Measurements from ENCODE around the gene MAP3K21. TPM values are rescaled to one million over a fixed set of nuclear protein-coding genes. Genes with fewer than 3 reads are reported as not detected.

Gene MAP3K21
- total RNA-seq, 6 experiments from 2014 or later, result 0.06 to 0.09 (median 0.09) TPM; not detected in 3

DNA sequence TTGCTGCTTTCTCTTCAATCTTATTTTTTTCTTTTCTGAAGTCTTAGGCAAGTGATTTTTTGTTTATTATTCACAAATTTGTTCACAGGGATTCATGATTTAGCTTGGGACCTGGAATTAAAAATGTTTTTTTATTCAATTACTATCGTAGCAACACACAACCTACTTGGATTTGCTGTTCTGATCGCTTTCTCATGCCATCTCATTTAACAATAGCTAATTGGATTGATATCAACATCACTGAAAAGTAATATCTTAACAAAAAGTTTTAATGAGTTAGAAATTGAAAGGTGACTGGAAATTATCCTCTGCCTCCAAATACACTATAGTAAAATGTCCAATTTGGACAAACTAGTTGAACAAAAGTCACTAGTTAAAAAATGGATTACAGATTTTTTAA, 32.4 kb downstream of the MAP3K21 start:
- DNase-seq, result no peak
- H3K4me1 Mint-ChIP-seq (ENCODE audit: low read depth), result no peaks in the 10 kb centered on the region
- H3K9me3 Mint-ChIP-seq, result no peaks in the 10 kb centered on the region
- H3K36me3 Mint-ChIP-seq (ENCODE audit: low read depth), result no peaks in the 10 kb centered on the region
- H3K27ac Mint-ChIP-seq, result no peak overlapping the region
- TF ChIP-seq, protein P1, sequence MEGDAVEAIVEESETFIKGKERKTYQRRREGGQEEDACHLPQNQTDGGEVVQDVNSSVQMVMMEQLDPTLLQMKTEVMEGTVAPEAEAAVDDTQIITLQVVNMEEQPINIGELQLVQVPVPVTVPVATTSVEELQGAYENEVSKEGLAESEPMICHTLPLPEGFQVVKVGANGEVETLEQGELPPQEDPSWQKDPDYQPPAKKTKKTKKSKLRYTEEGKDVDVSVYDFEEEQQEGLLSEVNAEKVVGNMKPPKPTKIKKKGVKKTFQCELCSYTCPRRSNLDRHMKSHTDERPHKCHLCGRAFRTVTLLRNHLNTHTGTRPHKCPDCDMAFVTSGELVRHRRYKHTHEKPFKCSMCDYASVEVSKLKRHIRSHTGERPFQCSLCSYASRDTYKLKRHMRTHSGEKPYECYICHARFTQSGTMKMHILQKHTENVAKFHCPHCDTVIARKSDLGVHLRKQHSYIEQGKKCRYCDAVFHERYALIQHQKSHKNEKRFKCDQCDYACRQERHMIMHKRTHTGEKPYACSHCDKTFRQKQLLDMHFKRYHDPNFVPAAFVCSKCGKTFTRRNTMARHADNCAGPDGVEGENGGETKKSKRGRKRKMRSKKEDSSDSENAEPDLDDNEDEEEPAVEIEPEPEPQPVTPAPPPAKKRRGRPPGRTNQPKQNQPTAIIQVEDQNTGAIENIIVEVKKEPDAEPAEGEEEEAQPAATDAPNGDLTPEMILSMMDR (IDR thresholded peaks at IDR 0.05), result no peak
- no peak overlapping the region for H3K4me3 Mint-ChIP-seq
- H3K27me3 Mint-ChIP-seq (ENCODE audit: insufficient read depth), result peaks cover 8% of the 10 kb centered on the region; the same call in 1 of the 2 replicates

DNA sequence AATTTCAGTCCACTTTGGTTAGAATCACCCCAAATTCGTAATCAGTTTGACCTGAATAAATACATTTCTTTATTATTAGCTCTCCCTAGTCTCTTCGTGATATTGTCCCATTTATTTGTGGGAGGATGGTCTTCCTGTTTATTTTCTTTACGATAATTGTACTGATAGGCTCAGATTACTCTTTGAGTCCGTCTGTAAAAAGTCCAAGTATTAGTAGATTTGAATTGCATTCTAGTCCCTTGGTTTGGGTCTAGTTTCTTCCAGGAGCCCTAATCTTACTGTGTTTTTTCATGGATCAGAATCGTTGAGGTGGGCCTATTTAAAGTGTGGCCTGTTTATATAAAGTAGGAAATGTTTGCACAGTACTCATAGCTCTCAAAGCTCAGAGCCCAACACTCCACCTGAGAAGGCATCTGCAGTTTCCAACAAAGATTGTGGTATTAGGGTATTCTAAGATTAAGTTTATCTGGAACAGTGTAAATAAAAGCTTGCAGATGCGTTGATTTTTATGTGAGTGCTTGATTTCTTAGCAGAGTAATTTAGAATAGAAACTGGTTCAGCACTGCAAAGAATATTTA, 33.1 kb downstream of the MAP3K21 start:
- no peaks in the 10 kb centered on the region for H3K36me3 Mint-ChIP-seq (ENCODE audit: low read depth)
- H3K9me3 Mint-ChIP-seq, result no peaks in the 10 kb centered on the region
- no peaks in the 10 kb centered on the region for H3K4me1 Mint-ChIP-seq (ENCODE audit: low read depth)
- H3K27me3 Mint-ChIP-seq (ENCODE audit: insufficient read depth), result peaks cover 8% of the 10 kb centered on the region; the same call in 1 of the 2 replicates
- DNase-seq, result no peak
- no peak overlapping the region for H3K27ac Mint-ChIP-seq
- TF ChIP-seq, protein P1 (IDR thresholded peaks at IDR 0.05), result no peak
- H3K4me3 Mint-ChIP-seq, result no peak overlapping the region

DNA sequence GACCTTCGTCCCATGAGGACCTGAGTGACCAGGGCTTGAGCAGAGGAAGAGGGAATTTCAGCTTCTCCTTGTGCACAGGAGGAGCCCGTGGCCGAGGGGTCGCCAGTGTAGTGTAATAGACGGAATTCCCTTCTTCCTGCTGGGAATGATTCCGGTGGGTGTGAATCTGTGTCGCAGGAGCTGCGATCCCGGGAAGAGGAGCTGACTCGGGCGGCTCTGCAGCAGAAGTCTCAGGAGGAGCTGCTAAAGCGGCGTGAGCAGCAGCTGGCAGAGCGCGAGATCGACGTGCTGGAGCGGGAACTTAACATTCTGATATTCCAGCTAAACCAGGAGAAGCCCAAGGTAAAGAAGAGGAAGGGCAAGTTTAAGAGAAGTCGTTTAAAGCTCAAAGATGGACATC, 34.4 kb downstream of the MAP3K21 start:
- no peak for DNase-seq
- Mint-ChIP-seq H3K27ac (no peak overlapping the region), H3K27me3 (ENCODE audit: insufficient read depth) (peaks cover 6% of the 10 kb centered on the region; the same call in 1 of the 2 replicates), H3K36me3 (ENCODE audit: low read depth) (no peaks in the 10 kb centered on the region), H3K9me3 (no peaks in the 10 kb centered on the region), H3K4me1 (ENCODE audit: low read depth) (no peaks in the 10 kb centered on the region), H3K4me3 (no peak overlapping the region)
- TF ChIP-seq, protein P1 (IDR thresholded peaks at IDR 0.05), result no peak

GRCh38 chr1:233362743-233363142, 35.2 kb downstream of the MAP3K21 start:
- Mint-ChIP-seq H3K4me1 (ENCODE audit: low read depth) (no peaks in the 10 kb centered on the region), H3K27me3 (ENCODE audit: insufficient read depth) (peaks cover 6% of the 10 kb centered on the region; the same call in 1 of the 2 replicates), H3K9me3 (no peaks in the 10 kb centered on the region), H3K4me3 (no peak overlapping the region), H3K27ac (no peak overlapping the region), H3K36me3 (ENCODE audit: low read depth) (no peaks in the 10 kb centered on the region)
- no peak for DNase-seq
- TF ChIP-seq, protein P1 (IDR thresholded peaks at IDR 0.05), result no peak

DNA sequence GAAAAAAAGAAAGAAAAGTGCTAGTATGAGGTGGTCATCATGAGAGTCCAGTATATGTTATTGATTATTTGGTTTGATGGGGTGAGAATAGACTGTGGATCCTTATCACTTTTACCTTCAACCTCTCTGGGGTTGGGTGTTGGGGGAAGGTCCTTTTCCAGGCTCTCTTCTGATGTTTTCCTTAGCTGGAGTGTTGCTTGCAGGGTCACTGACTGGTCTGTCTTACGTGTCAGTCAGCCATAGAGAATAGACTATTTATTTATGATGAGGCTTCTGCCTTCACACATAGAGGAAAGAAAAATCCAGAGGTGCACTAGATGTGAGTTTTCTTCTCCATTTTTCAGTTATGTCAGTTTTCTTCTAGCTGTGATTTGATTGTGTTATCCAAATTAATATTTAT, 36.5 kb downstream of the MAP3K21 start:
- Mint-ChIP-seq H3K36me3 (ENCODE audit: low read depth) (no peaks in the 10 kb centered on the region), H3K27ac (no peak overlapping the region), H3K27me3 (ENCODE audit: insufficient read depth) (peaks cover 6% of the 10 kb centered on the region; the same call in 1 of the 2 replicates), H3K4me3 (no peak overlapping the region), H3K4me1 (ENCODE audit: low read depth) (no peaks in the 10 kb centered on the region), H3K9me3 (no peaks in the 10 kb centered on the region)
- DNase-seq, result no peak
- TF ChIP-seq, protein P1 (IDR thresholded peaks at IDR 0.05), result no peak

Measured in HFFc6 (cell line).